Measurements from ENCODE around the gene CAMK2A.

DNA sequence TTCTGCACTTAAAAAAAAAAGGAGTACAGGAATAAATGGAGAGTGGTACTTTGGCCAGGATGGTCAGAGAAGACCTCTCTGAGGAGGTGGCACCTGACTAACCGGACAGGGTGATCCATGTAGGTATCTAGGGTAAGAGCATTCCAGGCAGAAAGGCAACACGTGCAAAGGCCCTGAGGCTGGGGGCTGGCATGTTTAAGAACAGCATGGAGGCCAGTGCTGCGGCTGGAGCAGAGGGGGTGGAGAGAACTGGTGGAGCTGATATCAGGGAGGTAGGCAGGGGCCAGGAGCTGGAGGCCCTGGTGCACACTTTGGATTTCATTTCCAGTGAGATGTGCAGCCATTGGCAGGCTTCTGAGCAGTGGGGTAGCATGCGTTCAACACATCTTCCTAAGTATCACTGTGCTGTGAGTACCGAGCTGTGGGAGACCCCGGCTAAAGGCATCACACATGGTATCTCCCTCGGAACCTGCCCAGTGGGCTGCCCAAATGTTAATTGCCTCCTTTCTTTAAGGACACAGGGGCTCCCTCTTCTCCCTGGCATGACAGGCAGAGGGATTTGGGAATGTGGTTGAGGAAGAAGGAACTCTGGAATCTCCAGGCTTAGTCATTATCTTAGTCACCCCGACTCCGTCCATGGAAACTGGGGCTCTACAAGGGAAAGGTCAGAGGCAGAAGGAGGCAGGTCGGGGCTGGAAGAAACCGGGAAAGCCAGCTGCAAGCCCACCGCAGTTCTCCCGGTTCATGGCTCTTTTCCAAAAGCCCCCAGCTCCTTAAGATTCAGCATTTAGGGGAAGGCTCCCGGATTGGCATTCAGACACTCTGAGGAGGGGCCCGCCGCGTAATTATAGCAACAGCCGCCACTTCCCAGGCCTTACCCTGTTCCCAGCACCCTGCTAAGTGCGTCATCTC, 81.1 kb downstream of the CAMK2A start:
- TF ChIP-seq, protein P1, sequence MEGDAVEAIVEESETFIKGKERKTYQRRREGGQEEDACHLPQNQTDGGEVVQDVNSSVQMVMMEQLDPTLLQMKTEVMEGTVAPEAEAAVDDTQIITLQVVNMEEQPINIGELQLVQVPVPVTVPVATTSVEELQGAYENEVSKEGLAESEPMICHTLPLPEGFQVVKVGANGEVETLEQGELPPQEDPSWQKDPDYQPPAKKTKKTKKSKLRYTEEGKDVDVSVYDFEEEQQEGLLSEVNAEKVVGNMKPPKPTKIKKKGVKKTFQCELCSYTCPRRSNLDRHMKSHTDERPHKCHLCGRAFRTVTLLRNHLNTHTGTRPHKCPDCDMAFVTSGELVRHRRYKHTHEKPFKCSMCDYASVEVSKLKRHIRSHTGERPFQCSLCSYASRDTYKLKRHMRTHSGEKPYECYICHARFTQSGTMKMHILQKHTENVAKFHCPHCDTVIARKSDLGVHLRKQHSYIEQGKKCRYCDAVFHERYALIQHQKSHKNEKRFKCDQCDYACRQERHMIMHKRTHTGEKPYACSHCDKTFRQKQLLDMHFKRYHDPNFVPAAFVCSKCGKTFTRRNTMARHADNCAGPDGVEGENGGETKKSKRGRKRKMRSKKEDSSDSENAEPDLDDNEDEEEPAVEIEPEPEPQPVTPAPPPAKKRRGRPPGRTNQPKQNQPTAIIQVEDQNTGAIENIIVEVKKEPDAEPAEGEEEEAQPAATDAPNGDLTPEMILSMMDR (IDR thresholded peaks at IDR 0.05 in 8 of 11, conservative IDR thresholded peaks at IDR 0.05 in 3 of 11): no peak
- TF ChIP-seq POLR2A (IDR thresholded peaks at IDR 0.05): no peak

Data from spleen (tissue), 7 donors.